ENCODE measurements around the gene ZBTB20.

Gene ZBTB20

GRCh38 chr3:114453361-114453780, 693.7 kb downstream of the ZBTB20 start:
- no peak for DNase-seq

DNA sequence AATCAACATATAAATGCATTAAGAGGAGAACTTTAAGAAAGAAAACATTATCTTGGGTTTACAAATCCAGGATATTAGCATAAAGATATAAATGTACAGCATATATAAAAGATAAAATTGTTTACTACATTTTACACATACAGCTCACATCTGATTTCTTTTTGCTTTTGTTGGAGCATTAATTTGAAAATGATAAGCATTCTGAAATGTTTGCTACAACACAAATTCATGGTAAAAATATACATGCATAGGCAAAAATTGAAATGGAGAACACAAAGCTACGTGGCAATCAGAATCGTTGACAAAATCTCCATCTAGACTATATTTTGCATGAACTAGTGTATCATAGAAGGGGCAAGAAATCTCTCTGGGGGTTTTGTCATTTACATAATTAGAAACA, 694.2 kb downstream of the ZBTB20 start:
- no peak for DNase-seq

DNA sequence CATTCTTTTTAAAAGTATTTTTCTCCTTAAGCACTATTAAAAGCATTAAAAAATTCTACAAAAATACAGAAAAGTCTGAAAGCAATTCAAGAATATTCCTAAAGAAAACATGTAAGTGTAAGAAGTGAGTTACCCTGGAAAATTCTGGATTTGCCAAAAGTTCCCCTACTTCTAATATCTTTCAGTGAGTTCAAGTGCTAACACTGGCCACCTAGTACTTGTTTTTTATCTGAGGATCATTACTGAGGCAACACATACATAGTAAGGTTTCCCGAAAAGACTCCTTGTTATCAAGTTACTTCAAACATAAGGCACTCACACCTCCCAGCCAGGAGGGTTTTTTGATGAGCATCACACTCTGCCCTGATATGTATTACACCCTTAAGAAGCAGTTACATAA, 694.8 kb downstream of the ZBTB20 start:
- DNase-seq = no peak

DNA sequence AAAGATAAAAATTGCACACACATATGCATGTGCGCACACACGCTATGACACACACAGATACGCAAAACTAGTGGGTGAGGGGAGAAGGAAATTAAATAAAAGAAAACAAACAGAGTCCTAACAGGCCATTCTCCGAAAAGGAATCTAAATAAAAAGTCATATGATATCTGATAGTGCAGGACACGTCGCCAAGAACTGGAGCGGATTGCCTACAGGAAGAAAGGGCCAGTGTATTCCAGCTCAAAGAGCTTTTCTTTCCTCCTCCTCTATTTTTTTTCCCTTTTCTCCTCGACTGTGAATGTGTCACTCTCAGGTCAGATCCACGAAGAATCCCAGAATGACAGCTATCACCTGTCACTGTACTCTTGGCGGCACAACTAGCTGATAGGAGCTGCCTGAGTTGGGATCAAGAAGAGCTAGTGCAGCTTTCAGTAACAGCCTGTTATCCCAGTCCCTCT, 695.5 kb downstream of the ZBTB20 start:
- no peak for DNase-seq

DNA sequence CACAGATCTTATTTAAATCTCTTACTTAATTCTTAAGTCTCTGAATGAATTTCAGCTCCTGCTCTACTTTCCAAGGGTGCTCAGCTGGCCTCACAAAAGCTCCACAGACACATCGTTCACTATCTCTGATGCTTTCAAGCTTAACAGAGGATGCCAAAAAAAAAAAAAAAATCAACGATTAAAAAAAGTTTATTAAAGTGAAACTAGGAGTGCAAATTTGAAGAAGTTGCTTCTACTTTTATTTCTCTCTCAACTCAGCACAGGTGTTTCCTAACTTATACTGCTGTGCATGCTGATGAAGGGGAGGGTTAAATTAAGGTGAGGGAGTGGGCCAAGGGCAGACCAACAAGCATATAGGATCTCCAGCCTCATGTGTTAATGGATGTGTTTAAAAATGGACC, 696.0 kb downstream of the ZBTB20 start:
- no peak for DNase-seq

- DNase-seq = no peak
Measured at GRCh38 chr3:114450008-114450596, 697.0 kb downstream of the ZBTB20 start.

GRCh38 chr3:114449271-114450007, 697.6 kb downstream of the ZBTB20 start:
- DNase-seq = no peak

GRCh38 chr3:114447950-114448479, 699.1 kb downstream of the ZBTB20 start:
- DNase-seq = no peak

DNA sequence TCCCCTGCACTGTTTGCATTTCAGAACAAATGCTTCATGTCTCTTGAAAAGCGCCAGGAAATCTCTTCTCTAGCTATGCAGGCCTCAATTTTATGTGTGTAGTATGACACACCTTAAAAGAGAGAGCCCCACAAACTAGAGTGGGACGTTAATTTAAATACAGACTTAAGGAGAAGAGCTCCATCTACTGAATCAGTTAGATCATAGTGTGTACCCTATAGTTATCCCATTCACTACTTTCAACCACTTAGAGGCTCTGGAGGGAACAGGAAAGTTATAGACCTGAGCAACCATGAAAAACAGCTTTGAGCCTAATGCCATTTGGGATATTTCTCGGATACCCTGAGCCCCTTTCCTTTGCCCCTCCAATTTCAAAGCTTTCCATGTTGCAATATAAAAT, 699.5 kb downstream of the ZBTB20 start:
- DNase-seq = no peak

- no peak for DNase-seq
Measured at GRCh38 chr3:114446600-114446999, 700.5 kb downstream of the ZBTB20 start.

DNA sequence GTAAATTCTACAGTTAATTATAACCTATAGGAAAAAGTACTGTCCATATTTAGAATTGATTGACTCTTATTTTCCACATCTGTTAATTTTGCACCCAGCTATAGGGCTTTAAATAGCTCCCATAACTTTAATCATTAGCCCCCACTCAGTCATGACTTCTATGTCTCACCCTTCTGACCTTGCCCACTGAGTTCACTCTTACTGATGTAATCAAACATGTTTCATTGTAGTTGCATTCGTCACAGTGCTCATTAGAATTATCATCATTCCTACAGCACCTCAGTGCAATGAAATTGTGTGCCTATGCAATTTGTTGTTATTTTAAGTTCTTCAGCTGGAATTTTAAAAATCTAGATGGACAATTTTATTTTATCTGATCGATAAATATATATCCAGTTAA, 701.9 kb downstream of the ZBTB20 start:
- DNase-seq = no peak

DNA sequence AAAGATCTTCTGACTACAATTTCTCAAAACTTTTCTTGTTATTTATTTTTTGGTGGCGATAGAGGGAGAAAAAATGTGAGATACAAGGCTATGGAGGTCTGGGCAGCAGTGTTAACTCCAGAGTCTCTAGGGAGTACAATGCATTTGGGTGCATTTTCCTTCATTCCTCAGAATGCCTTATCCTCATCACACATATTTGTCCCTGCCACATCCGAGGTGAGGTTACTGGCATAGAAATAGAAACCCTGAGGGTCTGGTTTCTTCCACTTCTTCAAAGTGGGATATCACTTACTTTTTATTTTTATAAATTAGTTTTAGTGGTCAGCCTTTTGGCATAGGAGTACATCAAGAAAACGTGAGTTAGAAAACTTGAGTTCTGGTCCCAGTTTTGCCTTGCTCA, 702.9 kb downstream of the ZBTB20 start:
- no peak for DNase-seq

DNA sequence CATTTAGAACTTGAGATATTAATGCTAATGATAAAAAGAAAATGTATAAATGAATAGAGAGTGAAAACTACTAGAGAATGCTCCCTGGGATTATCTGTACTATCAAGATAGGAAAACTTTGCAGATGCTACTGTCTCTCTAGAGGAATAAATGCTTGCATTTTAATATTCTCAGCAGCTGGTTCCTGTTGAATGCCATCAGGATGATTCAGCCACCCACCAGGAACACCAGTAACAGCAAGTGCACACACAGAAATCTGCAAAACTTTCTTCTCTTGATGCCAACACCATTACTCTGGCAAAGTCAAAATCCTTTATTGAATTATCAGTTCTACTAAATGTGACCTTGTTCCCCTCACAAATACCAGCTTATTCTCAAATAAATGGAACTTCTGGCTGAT, 704.8 kb downstream of the ZBTB20 start:
- no peak for DNase-seq

GRCh38 chr3:114441386-114441785, 705.7 kb downstream of the ZBTB20 start:
- DNase-seq = no peak

DNA sequence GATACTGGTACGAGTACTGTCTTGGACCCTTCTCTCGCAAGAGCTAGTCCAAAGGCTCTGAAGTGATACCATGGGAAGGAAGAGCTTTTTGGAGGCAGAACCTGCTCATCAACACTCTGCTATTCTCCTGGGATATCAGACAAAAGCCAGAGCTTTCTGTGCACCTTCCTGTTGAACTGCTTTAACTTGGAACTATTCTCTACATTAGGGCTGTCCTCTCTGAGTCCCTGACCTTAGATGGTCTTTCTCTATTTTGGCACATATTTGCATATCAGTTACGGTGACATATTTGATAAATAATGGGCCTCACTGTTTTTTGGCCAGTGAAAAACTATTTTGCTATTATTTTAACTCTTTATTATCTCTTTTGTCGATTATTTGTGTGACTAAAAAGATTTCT, 706.4 kb downstream of the ZBTB20 start:
- no peak for DNase-seq

DNA sequence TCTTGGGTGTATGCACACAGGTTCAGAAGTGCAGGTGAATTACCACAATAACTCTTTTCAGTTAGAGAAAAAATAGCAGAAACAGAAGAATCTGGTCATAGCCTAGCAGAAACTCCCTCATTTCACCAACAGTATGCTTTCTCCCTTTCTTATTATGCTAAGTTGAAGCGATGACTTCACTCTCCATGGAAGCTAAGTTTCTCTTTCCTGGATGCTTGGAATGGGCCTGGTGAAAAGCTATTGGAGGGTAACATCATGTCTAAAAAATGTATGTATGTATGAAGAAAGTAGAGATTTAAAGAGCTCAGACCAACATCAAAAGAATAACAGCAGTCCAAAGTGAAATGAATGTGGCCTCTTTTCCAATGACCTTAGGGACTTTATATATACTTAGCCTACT, 707.8 kb downstream of the ZBTB20 start:
- no peak for DNase-seq

- DNase-seq = no peak
Measured at GRCh38 chr3:114437897-114438296, 709.2 kb downstream of the ZBTB20 start.

DNA sequence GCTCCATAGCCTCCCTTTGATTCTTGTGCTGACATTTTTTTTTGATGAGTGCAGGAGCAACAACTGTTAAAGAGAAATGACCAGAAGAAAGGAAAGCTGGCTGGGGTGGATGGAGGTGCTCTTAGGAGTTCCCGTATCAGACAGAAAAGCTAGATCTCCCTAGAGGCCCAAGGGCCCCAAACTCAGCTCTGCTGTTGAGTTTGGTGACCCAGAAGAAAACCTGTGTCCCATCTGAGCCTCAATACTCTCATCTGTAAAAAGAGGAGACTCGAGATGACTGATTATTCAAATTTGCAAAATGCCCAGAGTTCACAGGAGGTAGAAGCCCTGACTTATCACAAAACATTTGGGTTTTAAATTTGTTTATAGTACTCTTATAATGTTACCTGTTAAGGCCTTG, 710.9 kb downstream of the ZBTB20 start:
- DNase-seq = no peak

- DNase-seq = no peak
Measured at GRCh38 chr3:114435386-114436115, 711.5 kb downstream of the ZBTB20 start.

DNA sequence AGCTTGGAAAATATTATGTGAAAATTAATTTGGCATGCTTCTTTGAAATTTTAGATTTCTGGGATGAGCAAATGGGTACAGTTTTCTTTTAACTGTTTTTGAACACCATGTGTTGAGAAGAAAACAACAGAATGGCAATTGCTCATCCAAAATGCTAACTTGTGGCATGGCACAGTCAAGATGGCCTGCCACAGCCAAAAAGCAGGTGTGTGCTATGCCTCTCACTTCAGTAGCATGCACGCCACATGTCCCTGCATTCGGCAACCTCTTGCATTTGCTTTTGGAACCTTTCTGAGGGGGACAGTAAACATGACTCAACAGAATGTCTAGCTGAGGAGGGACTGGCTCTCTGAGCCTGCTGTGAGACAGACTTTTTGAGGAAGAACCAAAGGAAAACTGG, 714.8 kb downstream of the ZBTB20 start:
- no peak for DNase-seq

DNA sequence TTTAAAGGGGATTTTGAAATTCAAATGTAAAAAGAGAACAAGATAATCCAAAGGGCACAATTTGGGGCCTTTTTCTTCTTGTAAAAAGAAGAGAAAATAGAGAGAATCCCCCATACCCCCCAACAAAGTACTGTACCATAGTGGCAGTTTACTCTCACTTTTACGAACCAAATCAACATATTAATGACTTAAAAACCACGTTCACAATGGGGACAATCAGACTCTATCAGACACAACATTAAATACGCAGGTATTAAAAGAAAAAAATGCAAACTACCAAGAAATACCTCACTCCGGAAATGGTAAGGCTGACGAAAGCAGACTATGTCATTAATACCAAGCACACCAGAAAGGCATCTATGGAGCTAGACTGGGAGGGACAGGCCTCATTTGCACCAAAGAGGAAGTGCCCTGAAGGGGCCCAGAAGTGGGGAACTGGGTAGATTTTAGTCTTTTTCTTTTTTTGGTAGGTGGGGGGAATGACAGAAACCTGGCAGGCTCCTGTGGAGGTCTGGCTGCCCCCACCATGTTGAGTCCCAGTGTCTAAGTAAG, 719.0 kb downstream of the ZBTB20 start:
- DNase-seq = no peak

DNA sequence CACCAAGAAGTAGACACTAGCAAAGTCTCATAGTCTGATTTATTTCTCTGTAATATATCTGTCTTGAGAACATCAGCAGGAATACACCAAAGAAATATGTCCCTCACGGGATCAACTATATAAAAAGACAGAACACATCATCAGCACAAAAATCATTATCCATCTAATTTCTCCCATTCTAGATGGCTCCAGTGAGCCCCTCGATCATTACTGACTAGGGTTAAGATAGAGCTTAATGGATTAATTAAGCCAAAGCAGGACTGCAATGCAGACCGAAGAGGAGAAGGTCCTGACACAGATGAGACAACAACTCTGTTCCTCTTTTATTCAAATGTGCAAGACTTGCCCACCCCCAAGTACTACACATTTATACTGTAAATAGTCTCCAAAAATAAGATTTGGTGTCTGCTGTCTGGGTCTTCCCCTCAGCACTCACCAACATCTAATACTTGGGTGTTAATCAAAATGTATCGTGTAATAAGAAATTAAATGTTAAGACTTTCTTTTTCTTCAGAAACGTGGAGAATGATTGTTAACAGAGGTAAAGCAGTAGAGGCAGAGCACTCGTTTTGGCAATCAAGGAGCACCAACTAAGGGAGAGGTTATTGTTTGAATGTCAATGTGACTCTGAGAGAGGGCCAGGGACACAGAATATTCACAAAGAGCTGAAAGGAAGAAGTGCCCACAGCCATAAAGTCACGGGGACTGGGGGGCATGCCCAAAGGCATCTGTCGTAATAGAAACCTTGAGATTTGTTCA, 719.6 kb downstream of the ZBTB20 start:
- no peak for DNase-seq

GRCh38 chr3:114424337-114424736, 722.8 kb downstream of the ZBTB20 start:
- DNase-seq = no peak

All from NCI-H2081 treated with DMSO at 0.1 percent for 48 hours (cell line).